Measurements from ENCODE around the gene C16orf86. TPM values are rescaled to one million over a fixed set of nuclear protein-coding genes. Genes with fewer than 3 reads are reported as not detected.
"Not testable (repeated sequence)": the region's sequence is repeated elsewhere in the genome, so short reads cannot be mapped to it uniquely, and the experiment has no call there.

Gene C16orf86
- total RNA-seq, 1 donor from 2014 or later, result 1.6 TPM

DNA sequence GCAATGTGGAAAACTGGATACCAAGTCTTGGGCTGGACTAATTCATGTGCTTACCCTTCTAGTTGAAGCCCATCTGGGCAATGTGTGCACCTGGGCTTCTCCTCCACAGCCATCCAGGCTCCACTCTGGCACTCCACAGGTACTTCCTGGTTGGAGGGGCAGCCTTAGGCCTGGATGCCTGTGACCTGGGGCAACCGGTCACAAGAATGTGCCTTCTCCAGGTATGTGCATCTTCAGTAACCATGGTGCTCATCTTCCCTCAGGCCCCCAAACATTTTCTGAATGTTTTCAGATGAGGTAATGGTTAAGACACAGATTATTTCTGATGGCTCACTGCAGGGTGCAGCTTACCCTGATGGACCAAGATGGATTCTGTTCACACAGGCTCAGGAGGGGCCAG, 11.1 kb downstream of the C16orf86 start:
- no peak for DNase-seq (ENCODE audit: low spot score in 2 of 2)
- H3K9me3 ChIP-seq, result no peaks in the 10 kb centered on the region
- TF ChIP-seq, protein P1, sequence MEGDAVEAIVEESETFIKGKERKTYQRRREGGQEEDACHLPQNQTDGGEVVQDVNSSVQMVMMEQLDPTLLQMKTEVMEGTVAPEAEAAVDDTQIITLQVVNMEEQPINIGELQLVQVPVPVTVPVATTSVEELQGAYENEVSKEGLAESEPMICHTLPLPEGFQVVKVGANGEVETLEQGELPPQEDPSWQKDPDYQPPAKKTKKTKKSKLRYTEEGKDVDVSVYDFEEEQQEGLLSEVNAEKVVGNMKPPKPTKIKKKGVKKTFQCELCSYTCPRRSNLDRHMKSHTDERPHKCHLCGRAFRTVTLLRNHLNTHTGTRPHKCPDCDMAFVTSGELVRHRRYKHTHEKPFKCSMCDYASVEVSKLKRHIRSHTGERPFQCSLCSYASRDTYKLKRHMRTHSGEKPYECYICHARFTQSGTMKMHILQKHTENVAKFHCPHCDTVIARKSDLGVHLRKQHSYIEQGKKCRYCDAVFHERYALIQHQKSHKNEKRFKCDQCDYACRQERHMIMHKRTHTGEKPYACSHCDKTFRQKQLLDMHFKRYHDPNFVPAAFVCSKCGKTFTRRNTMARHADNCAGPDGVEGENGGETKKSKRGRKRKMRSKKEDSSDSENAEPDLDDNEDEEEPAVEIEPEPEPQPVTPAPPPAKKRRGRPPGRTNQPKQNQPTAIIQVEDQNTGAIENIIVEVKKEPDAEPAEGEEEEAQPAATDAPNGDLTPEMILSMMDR (IDR thresholded peaks at IDR 0.05), result no peak
- no peak overlapping the region for H3K27ac ChIP-seq
- H3K27me3 ChIP-seq, result no peaks in the 10 kb centered on the region
- H3K36me3 ChIP-seq, result peaks cover 2 to 14% of the 10 kb centered on the region in 2 donors
- intact Hi-C loops (cut with DNase I), result no loop called here
- H3K4me1 ChIP-seq, result no peaks in the 10 kb centered on the region
- H3K4me3 ChIP-seq, result no peak overlapping the region

DNA sequence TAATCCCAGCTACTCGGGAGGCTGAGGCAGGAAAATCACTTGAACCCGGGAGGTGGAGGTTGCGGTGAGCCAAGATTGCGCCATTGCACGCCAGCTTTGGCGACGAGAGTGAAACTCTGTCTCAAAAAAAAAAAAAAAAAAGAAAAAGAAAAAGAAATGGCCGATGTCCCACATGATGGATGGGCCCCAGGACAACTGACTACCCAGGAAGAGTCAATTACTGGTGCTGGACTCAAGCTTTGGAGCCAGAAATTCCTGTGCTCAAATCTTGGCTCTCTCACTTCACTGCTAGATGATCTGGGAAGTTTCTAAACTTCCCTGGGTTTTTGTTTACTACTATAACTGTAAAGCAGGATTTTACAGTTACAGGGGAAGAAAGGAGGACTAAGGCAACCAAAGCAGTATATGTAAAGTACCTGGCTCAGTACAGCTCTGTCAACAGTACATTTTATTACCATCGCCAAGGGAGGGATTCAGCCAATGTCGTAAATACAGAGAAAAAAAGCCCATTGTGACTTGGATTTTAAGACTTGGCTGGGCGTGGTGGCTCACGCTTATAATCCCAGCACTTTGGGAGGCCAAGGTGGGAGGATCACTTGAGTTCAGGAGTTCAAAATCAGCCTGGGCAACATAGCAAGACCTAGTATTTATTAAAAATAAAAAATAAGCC, 11.9 kb downstream of the C16orf86 start:
- Histone ChIP-seq H3K4me1 (no peaks in the 10 kb centered on the region), H3K27ac (no peak overlapping the region), H3K27me3 (no peaks in the 10 kb centered on the region), H3K36me3 (peaks cover 3 to 22% of the 10 kb centered on the region in 2 donors), H3K4me3 (no peak overlapping the region), H3K9me3 (no peaks in the 10 kb centered on the region)
- TF ChIP-seq, protein P1 (IDR thresholded peaks at IDR 0.05), result no peak
- DNase-seq (ENCODE audit: low spot score in 2 of 2), result no peak
- intact Hi-C loops (cut with DNase I), result no loop called here

DNA sequence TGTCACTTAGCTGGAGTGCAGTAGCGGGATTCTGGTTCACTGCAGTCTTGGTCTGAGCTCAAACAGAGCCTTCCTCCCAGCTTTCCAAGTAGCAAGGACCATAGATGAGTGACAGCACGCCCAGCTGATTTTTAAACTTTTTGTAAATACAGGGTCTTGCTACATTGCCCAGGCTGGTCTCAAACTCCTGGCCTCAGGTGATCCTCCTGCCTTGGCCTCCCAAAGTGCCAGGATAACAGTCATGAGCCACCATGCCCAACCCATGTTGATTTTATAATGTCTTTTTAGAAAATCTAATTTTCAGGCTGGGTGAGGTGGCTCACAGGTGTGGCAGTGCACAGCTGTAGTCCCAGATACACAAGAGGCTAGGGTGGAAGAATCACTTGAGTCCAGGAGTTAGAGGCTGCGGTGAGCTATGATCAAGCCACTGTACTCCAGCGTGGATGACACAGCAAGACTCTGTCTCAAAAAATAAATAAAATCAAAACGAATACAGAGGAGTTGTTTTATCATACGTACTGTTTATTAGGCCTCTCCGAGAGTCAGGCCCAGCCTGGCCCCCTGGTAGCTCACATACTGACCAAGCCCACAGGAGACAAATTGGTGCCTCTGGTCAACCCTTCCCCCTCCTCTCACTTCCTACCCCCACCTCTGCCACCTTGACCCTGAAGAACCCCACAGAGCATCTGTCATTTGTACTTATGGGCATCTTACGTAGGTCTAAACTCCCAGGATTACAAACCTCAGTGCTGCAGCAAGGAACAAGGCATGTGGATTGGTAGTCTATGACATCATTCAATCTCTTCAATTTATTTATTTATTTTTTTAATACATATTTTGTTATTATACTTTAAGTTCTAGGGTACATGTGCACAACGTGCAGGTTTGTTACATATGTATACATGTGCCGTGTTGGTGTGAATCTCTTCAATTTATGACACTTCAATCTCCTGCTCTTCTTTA, 13.6 kb downstream of the C16orf86 start:
- H3K27me3 ChIP-seq, result no peaks in the 10 kb centered on the region
- H3K9me3 ChIP-seq, result no peaks in the 10 kb centered on the region
- intact Hi-C loops (cut with DNase I), result no loop called here
- no peak for DNase-seq (ENCODE audit: low spot score in 2 of 2)
- no peak overlapping the region for H3K27ac ChIP-seq
- H3K4me3 ChIP-seq, result no peak overlapping the region
- TF ChIP-seq, protein P1 (IDR thresholded peaks at IDR 0.05), result no peak
- H3K4me1 ChIP-seq, result no peaks in the 10 kb centered on the region
- H3K36me3 ChIP-seq, result peaks cover 19 to 30% of the 10 kb centered on the region in 2 donors

DNA sequence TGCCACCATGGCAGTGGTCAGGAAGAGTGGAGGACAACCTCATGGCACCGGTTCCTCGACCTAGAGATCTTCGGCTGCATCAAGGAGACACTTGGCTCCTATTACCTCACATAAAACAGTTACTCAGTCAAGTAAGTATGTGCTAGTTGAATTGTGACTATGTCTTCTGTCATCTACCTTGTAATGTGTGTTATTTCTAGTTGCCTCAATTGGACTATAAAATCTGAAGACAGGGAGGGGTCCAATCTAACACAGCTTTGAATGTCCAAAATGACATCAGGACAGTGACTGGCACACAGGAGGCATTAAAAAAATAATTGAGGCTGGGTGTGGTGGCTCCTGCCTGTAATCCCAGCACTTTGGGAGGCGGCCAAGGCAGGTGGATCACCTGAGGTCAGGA, 17.2 kb downstream of the C16orf86 start:
- no peaks in the 10 kb centered on the region for H3K27me3 ChIP-seq
- H3K9me3 ChIP-seq, result no peaks in the 10 kb centered on the region
- peaks cover 21 to 30% of the 10 kb centered on the region in 2 donors for H3K36me3 ChIP-seq
- TF ChIP-seq, protein P1 (IDR thresholded peaks at IDR 0.05), result no peak
- no peaks in the 10 kb centered on the region for H3K4me1 ChIP-seq
- H3K27ac ChIP-seq, result no peak overlapping the region
- intact Hi-C loops (cut with DNase I), result no loop called here
- no peak for DNase-seq (ENCODE audit: low spot score in 2 of 2)
- no peak overlapping the region for H3K4me3 ChIP-seq

DNA sequence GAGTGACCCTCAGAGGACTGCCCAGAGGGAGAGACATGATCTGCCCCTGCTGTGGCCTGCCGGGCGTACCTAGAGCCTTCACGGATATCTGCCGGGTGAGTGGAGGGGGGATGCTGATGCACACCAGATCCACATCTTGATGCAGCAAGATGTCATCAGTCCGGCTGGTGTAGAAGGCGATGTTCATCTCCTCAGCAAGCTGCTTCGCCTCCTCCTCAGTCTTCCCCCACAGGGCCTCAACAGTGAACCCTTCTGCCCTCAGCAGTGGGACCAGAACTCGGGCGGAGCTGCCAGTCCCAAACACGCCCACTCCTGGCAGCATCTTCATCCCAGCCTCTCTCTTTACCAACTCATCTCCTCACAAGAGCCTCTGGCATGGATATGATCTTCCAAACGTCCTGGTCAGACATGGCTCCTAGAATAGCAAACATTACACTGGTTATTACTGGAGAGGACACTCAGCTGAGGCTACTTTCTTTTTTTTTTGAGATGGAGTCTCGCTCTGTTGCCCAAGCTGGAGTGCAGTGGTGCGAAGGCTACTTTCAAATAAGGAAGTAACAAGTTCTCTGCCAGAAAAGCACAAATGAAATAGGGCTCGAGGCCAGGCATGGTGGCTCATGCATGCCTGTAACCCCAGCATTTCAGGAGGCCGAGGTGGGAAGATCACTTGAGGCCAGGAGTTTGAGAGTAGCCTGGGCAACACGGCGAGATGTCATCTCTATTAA, 18.9 kb downstream of the C16orf86 start:
- Histone ChIP-seq H3K4me1 (no peaks in the 10 kb centered on the region), H3K27me3 (no peaks in the 10 kb centered on the region), H3K9me3 (no peaks in the 10 kb centered on the region), H3K36me3 (peaks cover 21 to 23% of the 10 kb centered on the region in 2 donors), H3K4me3 (no peak overlapping the region), H3K27ac (peak overlapping the region in 1 of 2 donors; percentile 46)
- no peak for DNase-seq (ENCODE audit: low spot score in 2 of 2)
- intact Hi-C loops (cut with DNase I), result no loop called here
- TF ChIP-seq, protein P1 (IDR thresholded peaks at IDR 0.05), result no peak

DNA sequence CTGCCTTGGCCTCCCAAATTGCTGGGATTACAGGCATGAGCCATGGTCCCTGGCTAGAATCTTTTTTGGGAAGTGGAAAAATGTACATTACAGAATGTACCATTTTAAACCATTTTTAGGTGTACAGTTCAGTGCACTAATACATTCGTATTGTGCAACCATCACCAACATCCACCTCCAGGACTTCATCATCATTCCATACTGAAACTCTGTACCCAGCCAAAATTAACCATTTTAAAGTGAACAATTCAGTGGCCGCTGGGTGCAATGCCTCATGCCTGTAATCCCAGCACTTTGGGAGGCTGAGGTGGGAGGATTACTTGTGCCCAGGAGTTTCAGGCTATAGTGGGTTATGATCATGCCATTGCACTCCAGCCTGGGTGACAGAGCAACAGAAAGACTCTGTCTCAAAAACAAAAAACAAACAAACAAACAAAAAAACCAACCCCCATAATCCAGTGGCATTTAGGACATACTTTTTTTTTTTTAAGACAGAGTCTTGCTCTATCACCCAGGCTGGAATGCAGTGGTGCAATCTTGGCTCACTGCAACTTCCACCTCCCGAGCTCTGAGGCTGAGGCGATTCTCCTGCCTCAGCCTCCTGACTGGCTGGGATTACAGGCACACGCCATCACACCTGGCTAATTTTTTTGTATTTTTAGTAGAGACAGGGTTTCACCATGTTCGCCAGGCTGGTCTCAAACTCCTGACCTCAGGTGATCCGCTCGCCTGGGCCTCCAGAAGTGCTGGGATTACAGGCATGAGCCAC, 27.1 kb downstream of the C16orf86 start:
- DNase-seq (ENCODE audit: low spot score in 2 of 2); H3K4me1 ChIP-seq; H3K4me3 ChIP-seq; H3K27ac ChIP-seq; H3K36me3 ChIP-seq; intact Hi-C loops (cut with DNase I); H3K9me3 ChIP-seq; H3K27me3 ChIP-seq: not testable (repeated sequence)

Data from ascending aorta (tissue), 2 donors.